GM18502 (cell line): Measurements from ENCODE around the gene EMP1.

Source experiments
- ATAC-seq: cut with Tn5 transposase; IDR thresholded peaks from one replicate; pipeline ENCODE4 v1.9.1; 2021; ENCODE audit warnings: mild to moderate bottlenecking; ENCODE audit not compliant: unreplicated experiment, poor library complexity

EMP1 gene

DNA sequence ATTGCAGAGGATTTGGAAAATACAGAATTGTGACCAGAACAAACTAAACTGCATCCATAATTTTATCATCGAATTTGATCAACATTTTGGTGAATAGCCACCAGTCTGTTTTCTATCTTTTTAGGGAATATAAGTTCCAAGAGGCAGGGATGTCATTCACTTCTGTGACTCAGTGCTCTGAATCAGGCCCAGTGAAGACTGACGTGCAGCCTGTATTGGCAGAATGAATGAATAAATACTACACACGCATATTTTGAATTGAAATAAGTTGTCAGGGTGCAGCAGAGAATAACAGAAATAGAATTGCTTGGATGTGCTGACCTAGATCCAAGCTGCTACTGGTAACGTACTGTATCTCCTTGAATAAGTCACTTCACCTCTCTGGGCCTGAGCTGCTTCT lies 1.3 kb upstream of the EMP1 start:
- no peak for ATAC-seq

DNA sequence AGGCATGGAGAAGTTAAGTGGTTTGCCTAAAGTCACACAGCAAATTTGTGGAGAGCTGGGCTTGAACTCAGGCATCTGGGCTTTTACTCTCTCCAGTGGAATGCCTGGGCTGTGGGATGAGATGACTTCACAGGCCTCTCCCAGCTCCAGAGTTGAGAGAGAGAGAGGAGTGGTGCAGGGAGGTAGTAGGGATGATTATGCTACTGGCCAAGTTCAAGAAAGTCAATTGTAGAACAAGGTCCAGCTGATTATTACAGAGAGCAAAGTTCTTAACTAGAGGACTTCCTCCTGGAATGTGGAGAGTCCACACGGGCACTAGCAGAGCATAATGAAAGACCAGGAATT lies 769 bp upstream of the EMP1 start:
- ATAC-seq, result no peak

DNA sequence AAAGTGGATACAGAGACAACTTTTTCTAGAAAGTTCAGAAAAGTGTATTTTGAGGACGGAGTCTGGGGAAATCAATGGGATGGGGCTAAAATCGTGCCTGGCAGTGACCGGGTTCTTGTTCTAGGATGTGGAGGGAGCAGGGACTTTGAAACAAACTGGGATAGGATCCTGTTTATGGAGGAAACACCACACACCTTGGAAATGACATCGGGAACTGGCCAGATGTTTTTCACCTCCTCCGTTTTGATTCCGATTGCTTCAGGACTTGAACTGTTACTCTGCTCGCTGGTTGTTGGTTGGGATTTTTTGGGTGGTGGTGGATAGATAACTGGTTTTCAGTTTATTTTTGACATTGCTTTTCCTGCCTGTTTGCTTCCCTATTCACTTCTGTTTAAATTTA lies 506 bp downstream of the EMP1 start:
- ATAC-seq, result no peak

DNA sequence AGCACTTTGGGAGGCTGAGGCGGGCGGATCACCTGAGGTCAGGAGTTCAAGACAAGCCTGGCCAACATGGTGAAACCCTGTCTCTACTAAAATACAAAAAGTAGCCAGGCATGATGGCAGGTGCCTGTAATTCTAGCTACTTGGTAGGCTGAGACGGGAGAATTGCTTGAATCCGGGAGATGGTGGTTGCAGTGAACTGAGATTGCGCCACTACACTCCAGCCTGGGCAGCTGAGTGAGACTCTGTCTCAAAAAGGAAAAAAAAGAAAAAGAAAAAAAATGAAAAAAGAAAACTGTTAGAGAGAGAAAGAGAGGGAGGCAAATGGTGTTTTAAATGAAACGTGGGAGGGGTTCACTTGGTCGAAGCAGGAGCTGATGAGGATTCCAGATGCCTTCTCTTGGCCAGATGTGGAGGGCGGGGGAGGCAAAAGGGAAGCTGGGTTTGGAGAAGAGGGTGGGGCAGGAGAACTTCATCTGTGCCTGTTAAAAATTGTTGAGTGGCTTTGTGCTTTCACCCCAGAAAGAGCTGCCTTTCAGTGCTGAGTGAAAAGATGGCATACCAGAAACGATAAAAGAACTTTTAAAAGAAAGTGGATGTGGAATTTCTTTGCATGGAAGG lies 1.1 kb downstream of the EMP1 start:
- ATAC-seq, result no peak

DNA sequence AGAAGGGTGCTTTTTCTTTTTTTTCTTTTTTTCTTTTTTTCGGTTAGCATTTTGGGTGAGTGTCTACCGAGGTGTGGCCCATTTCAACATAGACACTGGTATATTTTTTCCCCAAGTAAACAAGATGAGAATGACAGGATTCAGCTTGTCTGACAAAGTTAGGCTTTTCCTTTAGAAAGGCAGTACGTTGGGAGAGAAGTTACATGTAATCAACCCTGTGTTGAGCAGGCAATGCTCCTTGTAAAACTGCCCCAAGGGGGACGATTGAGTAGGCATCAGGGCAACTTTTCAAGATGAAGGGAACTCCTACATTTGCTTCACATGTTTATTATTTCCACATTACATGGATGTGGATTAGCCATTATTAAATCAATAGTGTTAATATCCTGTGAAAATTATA lies 1.7 kb downstream of the EMP1 start:
- ATAC-seq, result no peak

DNA sequence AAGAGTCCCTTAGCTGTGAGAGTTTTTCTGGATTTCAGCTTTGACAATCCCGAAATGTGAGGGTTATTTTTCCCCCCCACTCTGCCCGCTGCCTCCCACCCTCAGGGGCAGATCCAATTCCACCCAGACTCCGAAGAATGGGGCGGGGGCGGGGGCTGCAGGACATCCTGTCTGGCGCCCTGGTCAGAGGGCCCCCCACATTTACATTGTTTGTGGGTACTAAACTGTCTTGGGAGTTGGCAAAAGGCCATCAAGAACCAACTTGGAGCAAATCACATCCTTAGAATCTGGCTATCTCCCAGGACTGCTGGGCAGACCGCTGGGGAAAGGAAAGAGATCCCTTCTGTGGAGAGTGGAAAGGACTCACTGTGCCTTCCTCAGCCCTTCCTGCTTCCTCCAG lies 2.4 kb downstream of the EMP1 start:
- no peak for ATAC-seq

DNA sequence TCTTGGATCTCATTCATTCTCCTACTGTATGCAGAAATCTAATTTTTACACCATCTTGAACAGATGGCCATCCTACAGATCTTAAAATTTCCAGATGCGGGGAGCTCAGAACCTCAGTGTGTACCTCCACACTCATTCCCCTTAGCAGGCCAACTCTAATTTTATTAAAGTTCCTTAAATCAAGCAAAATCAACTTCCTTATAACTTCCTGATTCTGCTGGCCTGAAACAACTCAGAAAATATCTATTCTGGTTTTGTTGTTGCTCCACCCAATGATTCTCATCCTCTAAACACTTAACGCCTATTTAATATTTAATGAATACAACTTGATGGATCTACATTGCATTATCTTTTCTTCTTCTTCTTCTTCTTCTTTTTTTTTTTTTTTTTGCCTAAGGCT lies 3.1 kb downstream of the EMP1 start:
- no peak for ATAC-seq

DNA sequence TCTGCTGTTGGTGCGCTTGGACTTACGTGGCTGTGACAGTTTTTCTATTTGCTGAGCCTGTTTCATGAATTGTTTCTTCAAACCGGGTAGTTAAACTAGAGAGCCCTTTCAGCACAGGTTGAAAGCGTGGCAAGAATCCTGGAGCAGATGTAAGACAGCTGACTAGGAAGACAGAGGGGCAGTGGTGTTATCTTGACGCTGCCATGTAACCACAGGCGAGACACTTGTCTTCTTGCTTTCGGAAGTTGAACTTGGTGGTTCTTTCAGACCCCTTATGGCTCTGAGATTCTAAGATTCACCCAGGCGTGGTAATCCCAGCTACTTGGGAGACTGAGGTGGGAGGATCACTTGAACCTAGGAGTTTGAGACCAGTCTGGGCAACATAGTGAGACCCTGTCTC lies 4.3 kb downstream of the EMP1 start:
- no peak for ATAC-seq

DNA sequence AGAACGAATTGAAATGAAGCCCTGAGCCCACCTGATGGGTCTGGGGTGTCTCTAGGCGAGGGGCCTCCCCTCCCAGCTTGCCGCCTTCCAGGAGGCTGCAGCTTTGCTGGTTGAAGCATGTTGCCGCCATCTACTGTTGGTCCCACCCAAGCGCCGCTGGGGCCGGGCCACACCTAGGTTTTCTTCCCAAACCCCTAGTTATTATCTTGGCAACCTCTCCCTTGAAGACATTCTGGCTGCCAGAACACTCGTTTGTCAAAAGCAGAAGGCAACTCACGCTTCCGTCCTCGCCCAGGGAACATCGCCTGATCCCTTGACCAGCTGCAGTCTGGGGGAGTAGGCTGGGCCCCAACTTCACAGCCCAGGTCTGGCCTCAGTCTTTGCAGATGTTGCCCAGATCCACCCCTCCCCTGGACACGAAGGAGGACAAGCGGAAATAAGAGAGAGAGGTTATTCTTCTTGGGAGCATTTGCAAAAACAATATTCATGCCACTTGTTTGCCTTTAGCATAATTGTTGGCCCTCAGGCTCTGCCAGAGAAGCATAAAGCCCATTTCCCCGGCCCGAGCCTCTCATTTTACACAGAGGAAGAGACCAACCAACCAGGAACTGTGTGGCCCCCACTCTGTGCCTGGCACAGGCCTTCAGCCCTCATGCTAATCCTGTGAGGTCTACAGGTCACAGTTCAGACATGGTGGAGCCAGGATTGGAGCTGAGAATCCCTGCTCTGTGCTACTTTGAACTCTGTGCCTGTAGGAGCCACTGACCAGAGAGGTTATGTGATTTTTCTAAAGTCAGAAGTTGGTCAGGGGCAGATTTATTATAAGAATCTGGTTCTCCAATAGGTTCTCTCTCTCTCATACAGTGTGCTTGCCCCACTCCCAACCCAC lies 6.8 kb downstream of the EMP1 start:
- ATAC-seq, result no peak

DNA sequence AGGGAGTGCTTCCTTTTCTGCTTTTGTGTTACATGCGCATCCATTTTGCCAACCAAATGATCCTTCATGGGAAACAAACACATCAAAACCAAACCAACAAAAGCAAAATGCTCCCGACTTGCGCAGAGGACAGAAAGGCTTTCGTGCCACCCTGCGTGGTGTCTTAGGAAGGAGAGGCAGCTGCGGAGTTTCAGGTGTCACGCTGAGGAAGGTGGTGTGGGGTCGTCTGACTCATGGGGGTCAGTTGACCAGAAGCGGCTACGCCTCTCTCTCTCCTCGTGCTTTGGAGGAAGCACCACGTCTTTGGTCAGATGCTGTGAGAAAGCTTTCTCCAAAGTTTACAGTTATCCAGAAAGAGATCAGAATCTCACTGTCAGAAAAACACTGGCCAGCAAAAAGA lies 7.9 kb downstream of the EMP1 start:
- no peak for ATAC-seq

DNA sequence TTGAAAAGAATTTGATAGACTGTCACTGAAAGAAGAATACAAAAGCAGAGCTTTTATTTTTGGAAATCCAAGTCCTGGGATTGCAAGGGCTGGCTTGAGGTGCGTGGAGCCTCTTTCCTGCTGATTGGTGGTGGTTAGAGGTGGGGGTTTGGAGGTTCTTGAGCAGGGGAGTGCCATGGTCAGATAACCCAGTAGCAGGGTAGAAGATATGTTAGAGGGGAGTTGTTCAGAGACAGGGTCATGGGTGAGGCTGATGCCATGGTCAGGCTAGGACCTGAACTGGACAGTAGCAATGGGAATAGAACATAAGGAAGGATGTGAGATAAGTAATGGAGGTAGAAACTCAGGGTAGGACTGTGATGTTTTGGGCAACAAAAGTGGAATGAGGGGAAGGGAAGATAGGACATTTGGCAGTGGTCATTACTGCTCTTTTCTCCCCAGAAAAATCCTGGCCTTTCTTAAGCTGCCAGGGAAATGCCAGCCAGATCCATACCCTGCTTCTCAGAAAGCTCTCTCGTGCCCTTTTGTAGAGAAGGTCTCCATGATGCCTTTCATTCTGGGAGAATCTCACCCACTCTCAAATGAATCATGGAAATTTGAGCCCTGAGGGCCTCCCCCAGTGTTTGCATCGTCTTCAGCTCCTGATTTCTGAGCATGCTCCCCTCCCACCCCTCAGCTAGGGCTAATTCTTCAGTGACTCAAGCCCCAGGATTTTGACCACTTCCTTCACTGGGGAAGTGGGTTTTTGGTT lies 9.5 kb downstream of the EMP1 start:
- ATAC-seq, result no peak

DNA sequence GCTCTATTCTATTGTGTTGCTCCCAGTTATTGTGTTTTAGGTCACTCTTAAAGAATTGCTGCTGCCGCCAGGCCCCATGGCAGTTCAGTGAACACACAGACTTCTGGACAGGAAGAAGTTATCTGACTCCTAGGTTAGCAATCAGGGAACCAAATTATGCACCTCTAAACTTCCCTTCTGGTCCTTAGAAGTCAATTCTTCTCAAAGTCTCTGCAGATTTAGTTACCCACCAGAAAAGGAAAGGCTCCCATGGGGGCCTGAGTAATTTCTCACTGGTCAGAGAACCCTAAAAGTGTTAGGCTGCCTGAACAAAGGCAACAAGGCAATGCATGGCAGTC lies 10.0 kb downstream of the EMP1 start:
- no peak for ATAC-seq

DNA sequence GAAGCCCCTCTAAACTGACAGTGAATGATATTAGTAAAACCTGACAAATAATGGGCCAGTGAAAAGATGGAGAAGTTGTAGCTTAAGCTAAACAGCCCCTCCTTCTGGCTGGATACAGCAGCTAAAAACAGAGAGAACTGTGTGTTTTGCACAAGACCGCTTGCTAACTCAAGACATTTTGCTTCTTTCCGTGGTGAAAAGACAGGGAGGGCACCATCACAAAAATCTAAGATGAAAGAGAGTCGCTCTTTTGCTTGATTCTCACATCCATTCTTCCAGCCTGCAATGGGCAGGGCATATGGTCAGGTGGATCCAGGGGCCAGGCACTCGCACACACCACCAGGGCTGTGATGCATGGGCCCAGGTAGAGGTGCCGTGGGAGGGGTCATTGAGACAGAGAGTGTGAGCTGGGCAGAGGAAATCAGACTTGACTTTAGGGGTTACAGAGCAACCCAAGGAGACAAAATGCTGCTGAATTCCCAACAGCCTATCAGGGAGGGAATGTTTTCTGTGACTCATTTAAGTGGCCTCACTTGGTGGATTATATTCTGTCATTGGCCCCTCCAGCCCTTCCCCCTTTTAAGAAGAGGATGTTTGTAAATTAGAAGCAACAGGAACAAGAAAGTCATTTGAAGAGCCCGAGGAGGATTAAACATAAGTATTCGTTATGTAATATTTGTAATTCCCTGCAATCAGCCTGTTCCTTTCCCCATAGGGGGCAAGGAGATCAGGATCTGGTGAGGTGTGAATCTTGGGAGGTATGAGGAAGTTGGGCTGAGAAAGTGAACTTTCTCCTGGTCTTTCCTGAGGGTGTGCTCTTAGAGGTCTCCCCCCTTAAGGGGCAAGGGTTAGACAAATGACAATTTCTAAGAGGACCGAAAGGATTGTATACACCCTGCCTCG lies 12.3 kb downstream of the EMP1 start:
- ATAC-seq, result no peak

DNA sequence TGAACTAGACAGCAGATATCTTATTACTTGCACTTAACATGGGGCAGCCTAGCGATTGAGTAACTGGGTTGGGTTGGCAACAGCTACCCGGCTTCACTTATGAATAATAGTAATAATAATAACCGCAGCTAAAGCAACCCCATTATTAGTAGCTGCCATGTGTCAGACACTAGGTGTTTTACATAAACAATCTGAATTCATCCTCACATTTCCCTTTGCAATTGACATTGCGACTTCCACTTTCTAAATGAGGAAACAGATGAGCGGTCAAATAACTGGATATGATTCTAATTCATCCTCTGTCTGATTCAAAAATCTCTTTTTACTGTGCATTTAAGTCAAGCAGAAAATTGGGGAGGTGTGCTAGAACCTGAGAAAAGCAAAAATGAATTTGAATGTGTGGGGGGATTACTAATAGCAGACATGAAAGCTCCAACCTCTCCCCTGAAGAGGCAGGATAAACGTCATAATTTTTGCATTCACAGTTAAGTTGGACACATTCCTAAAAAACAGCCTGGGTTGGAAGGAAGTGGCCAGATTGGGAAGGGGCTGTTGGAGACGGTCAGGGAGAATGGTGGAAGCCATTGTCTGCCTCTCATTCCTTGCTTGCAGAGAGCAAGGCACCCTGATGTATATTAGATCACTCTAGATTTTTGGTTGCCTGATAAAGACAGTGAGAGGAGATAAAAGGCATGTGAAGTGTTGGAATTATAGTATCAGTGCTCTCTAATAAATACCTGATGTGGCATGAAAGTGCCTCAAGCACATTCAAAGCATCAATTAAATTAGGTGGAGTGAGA lies 13.1 kb downstream of the EMP1 start:
- no peak for ATAC-seq

DNA sequence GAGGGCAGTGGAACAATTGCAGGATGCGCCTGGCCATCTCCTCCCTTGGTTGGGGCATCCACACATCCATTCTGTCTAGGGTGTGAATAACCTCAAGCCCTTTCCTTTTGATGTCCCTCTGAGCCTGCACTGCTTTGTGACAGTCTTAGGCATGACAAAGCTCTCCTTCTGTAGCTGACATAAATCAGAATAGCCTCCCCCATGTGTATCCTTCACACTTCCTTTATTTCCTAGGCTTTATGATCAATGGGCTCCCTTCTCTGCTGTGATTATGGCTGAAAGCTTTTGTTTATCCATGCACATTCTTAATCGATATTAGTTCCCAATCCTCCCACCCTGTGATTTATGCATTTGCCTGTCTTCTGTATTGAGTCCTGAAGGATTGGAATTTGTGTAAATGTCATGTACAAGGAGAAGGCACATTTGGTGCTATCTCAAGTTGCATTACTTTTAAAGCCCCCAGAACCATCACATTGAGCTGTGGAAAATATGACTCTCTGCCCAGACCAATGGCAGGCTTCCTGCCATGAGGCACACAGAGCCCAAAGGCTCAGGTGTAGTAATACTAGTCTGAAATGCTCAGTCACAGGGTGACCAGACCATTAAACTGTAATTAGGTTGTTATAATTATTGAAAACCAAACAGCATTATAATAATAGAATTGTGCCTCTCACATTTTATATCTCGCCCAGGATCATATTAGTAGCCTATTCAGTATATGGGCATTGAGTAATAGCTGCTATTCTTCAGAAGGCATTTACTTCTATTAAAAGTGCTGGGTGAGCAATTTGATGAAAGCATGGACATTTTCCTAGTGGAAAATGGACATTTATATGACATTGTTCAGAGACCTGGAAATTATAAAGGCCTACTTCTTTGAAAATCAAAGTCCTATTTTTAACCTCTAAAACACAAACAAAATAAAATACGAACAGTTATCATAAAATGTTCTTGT lies 14.0 kb downstream of the EMP1 start:
- no peak for ATAC-seq

DNA sequence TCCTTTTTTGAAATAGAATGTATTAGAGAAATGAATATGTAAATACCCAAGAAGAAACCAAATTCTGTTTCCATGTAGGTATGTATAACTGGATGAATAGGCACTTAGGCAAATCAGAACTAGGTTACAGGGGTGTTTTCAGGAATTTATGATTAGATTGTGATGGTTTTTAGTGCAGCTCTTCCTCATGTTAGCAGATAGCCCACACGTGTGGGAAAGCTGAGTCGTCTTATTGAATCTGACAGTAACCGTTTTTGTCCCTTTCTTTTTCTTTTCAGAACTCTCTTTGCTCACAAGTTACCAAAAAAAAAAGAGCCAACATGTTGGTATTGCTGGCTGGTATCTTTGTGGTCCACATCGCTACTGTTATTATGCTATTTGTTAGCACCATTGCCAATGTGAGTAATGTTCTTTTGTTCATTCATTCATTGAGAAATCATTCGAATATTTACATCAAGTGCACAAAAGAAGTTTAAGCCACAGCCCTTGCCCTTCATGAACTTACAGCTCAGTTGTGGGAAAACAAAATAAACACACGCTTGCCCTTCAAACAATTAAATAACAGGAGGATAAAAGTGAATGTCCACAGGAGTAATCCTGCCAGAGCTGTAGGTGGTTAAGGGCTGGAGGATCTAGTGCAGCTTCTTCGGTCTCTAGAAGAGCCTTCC lies 14.8 kb downstream of the EMP1 start:
- no peak for ATAC-seq

DNA sequence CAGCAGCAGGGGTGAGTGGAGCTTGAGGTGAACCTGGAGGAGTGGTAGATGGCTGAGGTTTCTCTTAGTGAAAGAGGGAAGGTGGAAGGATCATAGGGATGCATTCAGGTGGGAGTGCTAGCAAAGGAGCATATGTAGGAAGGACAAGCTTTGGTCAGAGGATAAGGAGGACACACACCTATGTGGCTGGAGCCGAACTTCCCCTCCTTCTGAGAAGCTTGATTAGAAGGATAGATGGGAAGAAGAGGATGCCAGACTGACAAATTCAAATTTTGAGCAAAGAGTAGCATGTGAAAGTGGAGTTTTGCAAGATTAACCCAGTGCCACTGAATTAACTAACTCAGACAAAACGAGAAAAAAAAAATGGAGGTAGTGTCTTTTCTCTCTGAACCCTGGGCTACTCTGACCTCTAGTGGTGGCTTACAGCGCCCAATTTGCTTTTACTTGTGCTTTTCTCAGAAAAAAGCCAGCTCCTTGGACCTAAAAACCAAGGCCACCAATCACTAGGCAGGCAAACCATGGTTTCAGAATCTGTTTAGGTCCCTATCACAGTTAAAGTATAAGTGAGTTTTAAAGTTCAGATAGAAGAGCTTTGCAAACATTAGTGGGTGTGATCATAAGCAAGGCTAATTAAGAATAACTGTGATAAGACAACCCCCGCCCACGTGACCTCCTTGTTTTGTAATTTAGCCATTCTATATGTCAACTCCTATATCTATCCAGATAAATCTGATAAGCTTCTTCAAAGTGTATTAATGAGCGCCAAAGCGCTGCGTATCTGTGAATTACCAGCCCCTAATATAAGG lies 15.5 kb downstream of the EMP1 start:
- no peak for ATAC-seq
